Right cardiac atrium (tissue), 5 donors: ENCODE data around the gene PRSS27. TPM values are rescaled to one million over a fixed set of nuclear protein-coding genes. Genes with fewer than 3 reads are reported as not detected.
"Not testable (repeated sequence)": the region's sequence is repeated elsewhere in the genome, so short reads cannot be mapped to it uniquely, and the experiment has no call there.

Experiments used
- ATAC-seq, 2 donors: fragments of 200-7000 bp; cut with Tn5 transposase; one replicate each; pipeline versions ENCODE4 v1.8.0 to v1.9.1; 2020; ENCODE audit warnings: moderate library complexity in 2 of 2, mild to moderate bottlenecking in 1 of 2
- DNase-seq, 3 donors: peaks; one replicate each; pipeline ENCODE4 v3.0.0-alpha.2; 2020
- H3K27ac ChIP-seq: one replicate; pipeline ENCODE4 v1.5.1; 2013; ENCODE audit warnings: mild to moderate bottlenecking, low read length, control low read depth, moderate library complexity
- H3K27me3 ChIP-seq: one replicate; pipeline ENCODE4 v1.6.1; 2013; ENCODE audit not compliant: control insufficient read depth, insufficient read depth
- H3K4me1 ChIP-seq: one replicate; pipeline ENCODE4 v1.6.1; 2013; ENCODE audit warnings: low read length; ENCODE audit not compliant: control insufficient read depth, insufficient read depth
- H3K4me3 ChIP-seq: one replicate; pipeline ENCODE4 v1.5.1; 2013; ENCODE audit warnings: low read length, control low read depth
- H3K9me3 ChIP-seq: one replicate; pipeline ENCODE4 v1.6.1; 2013; ENCODE audit warnings: low read length; ENCODE audit not compliant: control insufficient read depth
- WGBS: extraction: QIAGEN DNeasy Blood & Tissue Kit; methylation state at CpG from one replicate; pipeline ENCODE4 v1.1.7; 2013; 5-methylcytosine and 5-hydroxymethylcytosine counted together
- intact Hi-C, 4 donors: fragments of 100-400 bp; cut with DNase I; formaldehyde crosslinking; loops; one replicate each; pipeline versions ENCODE4 v1.11.0 to v1.14.0; 2022 to 2023
- polyA plus RNA-seq: library from polyadenylated mRNA; stranded (reverse); fragments of 200-250 nt; gene quantifications from one replicate; pipeline ENCODE4 v1.2.3, GENCODE V29; 2013
- total RNA-seq, 4 donors: library from RNA; stranded (reverse); fragmentation: NEBNext Ultra II Directional; extraction: Animal tissue kit (Norgen Biotek cat#: 25700); gene quantifications; one replicate each; pipeline ENCODE4 v1.2.1, GENCODE V29; 2021
- donor health status: healthy with polysubstance abuse.
- donor health status: DM: no; HTN: yes; CAD: no.
- donor health status: DM: no; HTN: no; CAD: no.
- donor health status: DM: no; HTN: yes; CAD: no; lungs with severe emphysema.
- donor health status: DM: yes; HTN: yes; CAD: no.

Gene PRSS27
- total and polyA plus RNA-seq, 5 donors: 0.25 to 0.64 (median 0.37) TPM

GRCh38 chr16:2689968-2690801 is 29.8 kb downstream of the PRSS27 start:
- intact Hi-C loops: no loop called here
- ATAC-seq: no peak
- H3K4me1 ChIP-seq: no peaks in the 10 kb centered on the region
- WGBS: 82% methylated on average over 36 of the region's 36 CpGs
- H3K27ac ChIP-seq: no peak overlapping the region
- H3K9me3 ChIP-seq: no peaks in the 10 kb centered on the region
- peak; percentile 17 to 44 (median 42) for DNase-seq
- H3K4me3 ChIP-seq: no peak overlapping the region
- H3K27me3 ChIP-seq: no peaks in the 10 kb centered on the region

- H3K27ac ChIP-seq, H3K4me1 ChIP-seq, H3K9me3 ChIP-seq, ATAC-seq, H3K27me3 ChIP-seq, DNase-seq, intact Hi-C loops, H3K4me3 ChIP-seq: not testable (repeated sequence)
- WGBS: 33% methylated on average over 4 of the region's 13 CpGs
These were observed 30.6 kb downstream of the PRSS27 start for GRCh38 chr16:2689422-2689821.

GRCh38 chr16:2687531-2688308 is 32.3 kb downstream of the PRSS27 start:
- 88% methylated on average over 19 of the region's 19 CpGs for WGBS
- H3K4me1 ChIP-seq: no peaks in the 10 kb centered on the region
- H3K27ac ChIP-seq: no peak overlapping the region
- no peak for ATAC-seq
- intact Hi-C loops: no loop called here
- DNase-seq: peak; percentile 6 to 41 (median 40)
- no peak overlapping the region for H3K4me3 ChIP-seq
- no peaks in the 10 kb centered on the region for H3K27me3 ChIP-seq
- no peaks in the 10 kb centered on the region for H3K9me3 ChIP-seq

GRCh38 chr16:2686912-2687507 is 33.0 kb downstream of the PRSS27 start:
- H3K27ac ChIP-seq: no peak overlapping the region
- DNase-seq (peak; percentile 34 to 75 (median 73)), ATAC-seq (no peak)
- no peaks in the 10 kb centered on the region for H3K9me3 ChIP-seq
- no peaks in the 10 kb centered on the region for H3K4me1 ChIP-seq
- 76% methylated on average over 20 of the region's 20 CpGs for WGBS
- no peak overlapping the region for H3K4me3 ChIP-seq
- no peaks in the 10 kb centered on the region for H3K27me3 ChIP-seq
- intact Hi-C loops: no loop called here

- H3K27me3 ChIP-seq, H3K27ac ChIP-seq, H3K4me3 ChIP-seq, ATAC-seq, intact Hi-C loops, H3K9me3 ChIP-seq, DNase-seq, H3K4me1 ChIP-seq: not testable (repeated sequence)
- no CpG with 5 or more reads among the region's 9 CpGs for WGBS
These were observed 33.9 kb downstream of the PRSS27 start for GRCh38 chr16:2686075-2686474.

- Histone ChIP-seq H3K27ac (peak overlapping the region; percentile 62), H3K4me3 (peak overlapping the region; percentile 95)
- H3K4me1 ChIP-seq, intact Hi-C loops, ATAC-seq, H3K27me3 ChIP-seq, H3K9me3 ChIP-seq, DNase-seq: not testable (repeated sequence)
- 7% methylated on average over 13 of the region's 13 CpGs for WGBS
These were observed 37.0 kb downstream of the PRSS27 start for GRCh38 chr16:2683041-2683440.

- peak; percentile 96 to 98 (median 98) for DNase-seq
- ATAC-seq: peak; percentile 95 to 96
These were observed 37.6 kb downstream of the PRSS27 start, which contains the start of gene KCTD5 for GRCh38 chr16:2682209-2683021. Gene KCTD5, plus strand, starts transcription at chr16:2682523. Its CDS starts 26 bp downstream, at chr16:2682549.

GRCh38 chr16:2680360-2680759 is 39.7 kb downstream of the PRSS27 start:
- H3K27ac ChIP-seq: peak overlapping the region; percentile 61
- H3K9me3 ChIP-seq, DNase-seq, H3K27me3 ChIP-seq, ATAC-seq, H3K4me1 ChIP-seq, H3K4me3 ChIP-seq, intact Hi-C loops: not testable (repeated sequence)
- 90% methylated on average over 8 of the region's 8 CpGs for WGBS

More at GRCh38 chr16:2682209-2683021, 37.6 kb downstream of the PRSS27 start, which contains the start of gene KCTD5:
- Histone ChIP-seq H3K27me3 (no peaks in the 10 kb centered on the region), H3K27ac (peak within 1 kb of the TSS; percentile 95), H3K9me3 (no peaks in the 10 kb centered on the region), H3K4me1 (no peaks in the 10 kb centered on the region), H3K4me3 (peak within 1 kb of the TSS; percentile 95)
- intact Hi-C loops: no loop called here
- under 1% methylated on average over 73 of the region's 73 CpGs for WGBS

GRCh38 chr16:2679902-2680301 is 40.1 kb downstream of the PRSS27 start:
- ATAC-seq: peak in 1 of 2 donors; percentile 6
- H3K27ac ChIP-seq: peak overlapping the region; percentile 61

GRCh38 chr16:2678206-2678965 is 41.6 kb downstream of the PRSS27 start:
- H3K4me1 ChIP-seq, H3K27me3 ChIP-seq, ATAC-seq, intact Hi-C loops, H3K9me3 ChIP-seq, H3K27ac ChIP-seq, H3K4me3 ChIP-seq: not testable (repeated sequence)
- WGBS: 83% methylated on average over 18 of the region's 23 CpGs
- peak in 1 of 3 donors; percentile 61 for DNase-seq

More at GRCh38 chr16:2679902-2680301, 40.1 kb downstream of the PRSS27 start:
- H3K4me3 ChIP-seq, intact Hi-C loops, H3K27me3 ChIP-seq, H3K9me3 ChIP-seq, H3K4me1 ChIP-seq: not testable (repeated sequence)
- DNase-seq: peak in 1 of 3 donors; percentile 40
- WGBS: 76% methylated on average over 4 of the region's 4 CpGs
